GM18517 (cell line): ENCODE measurements around the gene NPHP4.
"Not testable (repeated sequence)": the region's sequence is repeated elsewhere in the genome, so short reads cannot be mapped to it uniquely, and the experiment has no call there.

ENCODE experiments used
- ATAC-seq: cut with Tn5 transposase; IDR thresholded peaks from one replicate; pipeline ENCODE4 v1.9.1; 2021; ENCODE audit warnings: mild to moderate bottlenecking, moderate library complexity; ENCODE audit not compliant: unreplicated experiment

NPHP4 gene

GRCh38 chr1:5936621-5937372 is 55.4 kb downstream of the NPHP4 start:
- ATAC-seq, result no peak

GRCh38 chr1:5936126-5936525 is 56.1 kb downstream of the NPHP4 start:
- ATAC-seq, result no peak

DNA sequence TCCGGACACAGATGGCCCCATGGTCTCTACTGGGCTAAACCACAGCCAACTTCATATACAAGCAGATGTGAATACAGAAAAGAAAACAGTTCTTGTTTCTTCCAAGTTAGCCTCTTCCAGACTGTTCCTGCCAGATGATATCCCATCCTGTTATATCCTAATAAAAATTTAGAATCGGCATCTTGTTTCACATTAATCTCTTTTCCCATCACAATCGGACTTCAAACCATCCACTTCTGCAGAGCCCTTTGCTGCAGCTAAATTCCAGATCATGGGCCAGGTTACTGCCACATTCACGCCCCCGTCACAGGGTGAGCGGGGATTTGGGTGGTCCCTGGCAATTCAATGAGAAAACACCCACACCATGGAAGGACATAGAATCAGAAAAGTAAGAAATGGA is 57.2 kb downstream of the NPHP4 start:
- no peak for ATAC-seq

DNA sequence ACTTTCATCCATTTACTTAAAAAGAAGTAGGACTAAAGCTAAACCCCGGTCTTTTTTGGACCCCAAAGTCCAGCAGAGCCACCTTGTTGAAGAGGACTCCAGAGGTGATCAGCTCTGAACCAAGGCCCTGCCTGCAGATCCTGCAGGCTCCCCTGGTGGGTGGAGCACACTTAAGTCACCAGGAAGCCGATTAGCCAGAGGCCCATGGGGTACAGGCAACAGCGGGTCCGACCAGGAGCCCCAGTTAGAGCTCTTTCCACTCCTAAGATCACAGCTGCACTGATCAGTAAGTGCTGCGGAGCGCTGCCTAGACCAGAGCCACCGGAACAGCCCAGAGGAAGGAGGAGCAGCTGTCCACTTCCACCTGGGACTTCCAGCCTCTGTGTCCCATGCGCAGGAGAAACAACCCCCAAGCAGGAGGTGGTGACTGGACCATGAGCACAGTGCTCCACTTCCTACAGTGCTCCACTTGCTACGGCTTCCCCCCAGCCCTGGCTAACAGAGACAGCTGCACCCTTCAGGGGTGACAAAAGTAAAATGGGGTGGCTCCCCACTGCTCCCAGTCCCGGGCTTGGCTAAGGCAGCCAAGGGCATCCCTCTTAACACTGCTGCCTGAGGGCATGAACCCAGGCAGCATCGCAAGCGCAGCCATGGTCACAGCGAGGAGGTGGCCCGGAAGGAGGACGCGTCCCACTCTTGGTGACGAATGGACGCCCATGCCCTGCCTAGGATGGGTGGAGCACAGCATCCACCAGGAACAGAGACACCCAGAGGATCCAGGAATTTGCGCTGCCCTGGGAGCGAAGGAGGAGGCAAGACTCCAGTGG is 58.0 kb downstream of the NPHP4 start:
- ATAC-seq, result no peak

DNA sequence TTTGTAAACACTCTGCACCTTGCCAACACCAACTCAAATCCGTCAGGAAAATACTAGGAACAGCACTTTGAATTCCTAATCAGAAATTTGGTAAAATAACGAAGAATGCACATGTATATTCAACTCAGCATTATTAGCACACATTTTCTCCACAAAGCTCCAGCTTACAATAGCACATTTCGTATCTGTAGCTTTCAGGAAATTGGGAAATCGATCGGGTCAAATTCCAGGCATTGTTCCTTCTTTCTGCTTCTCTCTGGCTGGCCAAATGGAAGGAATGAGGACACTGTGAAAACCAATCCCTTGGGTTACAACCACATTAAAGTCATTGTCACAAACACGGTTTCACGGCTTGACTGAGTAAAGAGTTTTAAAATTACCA is 58.6 kb downstream of the NPHP4 start:
- ATAC-seq, result no peak

DNA sequence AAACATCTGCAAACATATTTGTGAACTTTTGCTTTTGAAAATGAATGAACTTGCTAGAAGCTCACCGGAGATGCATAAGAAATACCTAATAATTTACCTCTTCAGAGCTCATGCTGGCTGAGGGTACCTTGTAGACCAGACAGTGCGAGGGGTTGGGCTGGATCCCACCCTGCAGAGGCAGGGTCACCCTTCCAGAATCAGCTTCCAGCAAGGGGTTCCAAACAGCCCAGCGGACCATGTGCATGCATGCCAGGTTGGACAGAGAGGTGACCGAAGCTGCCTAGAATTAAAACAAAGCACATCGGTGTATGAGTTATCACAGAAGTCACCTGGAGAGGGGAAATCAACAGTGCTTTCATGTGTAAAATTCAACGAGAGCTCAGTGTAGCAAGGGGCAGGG is 59.2 kb downstream of the NPHP4 start:
- no peak for ATAC-seq

GRCh38 chr1:5928714-5929400 is 63.4 kb downstream of the NPHP4 start:
- no peak for ATAC-seq

DNA sequence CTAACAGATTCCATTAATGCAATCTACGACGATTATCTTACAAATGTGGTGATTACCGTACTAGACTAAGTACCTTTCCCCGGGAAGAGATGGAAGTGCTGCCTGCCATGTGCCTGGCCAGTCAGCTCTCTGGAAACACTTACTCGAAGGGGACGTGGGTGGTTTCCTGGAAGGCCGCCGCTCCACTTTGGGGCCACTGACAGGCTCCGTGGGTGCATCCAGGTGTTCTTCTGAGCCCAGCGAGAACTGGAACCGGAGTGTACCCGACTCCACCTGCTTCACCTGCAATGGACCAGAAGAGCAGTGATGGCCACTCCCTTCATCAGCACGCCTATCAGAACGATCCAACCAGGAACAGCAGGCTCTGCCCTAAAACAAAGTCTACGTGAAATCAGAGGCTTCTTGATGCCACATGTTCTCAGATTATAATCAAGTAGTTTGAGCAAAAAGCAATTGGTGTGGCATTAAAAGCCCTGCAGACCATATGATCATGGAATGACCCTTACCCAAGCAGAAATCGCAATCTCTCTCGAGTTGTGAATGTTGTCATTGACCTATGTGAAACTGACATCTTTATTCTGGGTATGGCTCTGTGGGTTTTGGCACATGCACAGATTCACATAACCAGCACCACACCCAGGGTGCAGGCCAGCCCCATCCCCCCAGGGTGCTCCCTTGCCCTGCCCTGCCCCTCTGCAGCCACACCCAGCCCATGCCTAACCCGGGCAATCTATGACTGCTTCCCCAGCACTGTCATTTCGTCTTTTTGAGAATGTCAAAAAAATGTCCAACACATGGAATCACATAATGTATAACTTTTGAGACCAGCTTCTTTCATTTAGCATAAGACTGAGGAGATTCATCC is 64.5 kb downstream of the NPHP4 start:
- ATAC-seq, result no peak

- ATAC-seq, result no peak
Measured at GRCh38 chr1:5926686-5927435, 65.4 kb downstream of the NPHP4 start.

DNA sequence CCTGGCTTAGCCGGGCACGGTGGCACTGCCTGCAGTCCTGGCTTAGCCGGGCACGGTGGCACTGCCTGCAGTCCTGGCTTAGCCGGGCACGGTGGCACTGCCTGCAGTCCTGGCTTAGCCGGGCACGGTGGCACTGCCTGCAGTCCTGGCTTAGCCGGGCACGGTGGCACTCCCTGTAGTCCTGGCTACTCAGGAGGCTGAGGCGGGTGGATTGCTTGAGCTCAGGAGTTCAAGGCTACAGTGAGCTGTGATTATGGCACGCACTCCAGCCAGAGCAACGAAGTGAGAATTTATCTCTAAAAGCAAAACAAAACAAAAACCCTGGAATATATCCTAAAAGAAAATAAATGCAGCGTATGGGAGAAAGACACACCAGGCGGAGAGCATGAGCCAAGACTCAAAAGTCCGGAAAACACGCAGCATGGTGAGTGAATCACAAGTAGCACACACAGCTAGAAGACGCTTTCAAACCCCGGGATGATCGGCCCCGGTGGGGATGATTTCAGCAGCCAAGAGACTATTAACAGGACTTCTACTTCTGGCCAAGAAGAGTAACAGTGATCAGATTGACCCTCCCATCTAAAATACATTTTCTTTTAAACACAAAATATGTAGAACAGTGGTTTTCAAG is 69.4 kb downstream of the NPHP4 start:
- ATAC-seq, result not testable (repeated sequence)

GRCh38 chr1:5921671-5922070 is 70.6 kb downstream of the NPHP4 start:
- no peak for ATAC-seq

DNA sequence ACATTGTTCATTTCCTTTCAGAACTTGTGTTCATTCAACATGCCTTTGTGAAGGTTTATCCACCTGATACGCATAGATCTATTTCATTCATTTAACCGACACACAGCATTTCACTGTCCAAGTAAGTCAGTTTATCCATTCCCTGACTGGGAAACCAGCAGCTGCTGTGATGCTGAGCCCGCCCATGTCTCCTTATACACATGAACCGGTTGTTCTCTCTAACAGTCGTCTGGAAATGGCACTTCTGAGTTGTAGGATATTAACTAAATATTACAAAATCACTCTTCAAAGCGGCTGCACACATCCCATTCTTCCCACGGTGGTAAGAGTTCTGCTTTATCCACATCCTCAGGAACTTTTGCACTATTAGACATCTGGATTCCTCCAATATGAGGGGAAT is 71.1 kb downstream of the NPHP4 start:
- no peak for ATAC-seq

- ATAC-seq, result no peak
Measured at GRCh38 chr1:5920201-5920600, 72.0 kb downstream of the NPHP4 start.

GRCh38 chr1:5918275-5918649 is 74.0 kb downstream of the NPHP4 start:
- no peak for ATAC-seq

DNA sequence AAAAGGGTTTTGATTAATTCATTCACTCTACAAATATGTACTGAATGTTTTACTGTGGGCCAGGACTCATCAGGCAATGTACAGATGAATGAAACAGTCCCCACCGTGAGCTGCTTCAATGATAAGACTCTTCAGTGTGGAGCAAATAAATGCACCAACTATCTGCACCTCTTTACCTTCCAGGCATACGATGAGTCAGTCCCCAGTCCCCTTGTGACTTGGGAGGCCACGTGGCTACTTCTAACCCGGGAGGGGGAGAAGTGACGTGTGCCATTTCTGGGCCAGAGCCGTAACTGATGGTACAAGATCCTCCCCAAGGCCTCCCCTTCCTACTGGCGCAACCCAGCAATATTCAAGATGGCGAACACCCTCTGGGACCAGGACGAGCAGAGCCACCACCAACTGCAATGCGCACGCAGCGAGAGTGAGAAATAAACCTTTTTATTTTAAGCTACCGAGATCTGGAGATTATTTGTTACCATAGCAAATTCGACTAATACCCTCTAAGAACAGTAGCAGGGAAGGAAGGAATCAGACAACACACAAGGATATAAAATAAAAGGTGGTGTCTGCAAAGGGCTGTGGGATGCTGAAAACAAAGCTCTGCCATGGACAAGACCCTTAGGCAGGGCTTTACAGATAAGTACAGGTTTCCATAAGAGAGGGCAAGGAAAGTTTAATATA is 74.5 kb downstream of the NPHP4 start:
- ATAC-seq, result no peak

DNA sequence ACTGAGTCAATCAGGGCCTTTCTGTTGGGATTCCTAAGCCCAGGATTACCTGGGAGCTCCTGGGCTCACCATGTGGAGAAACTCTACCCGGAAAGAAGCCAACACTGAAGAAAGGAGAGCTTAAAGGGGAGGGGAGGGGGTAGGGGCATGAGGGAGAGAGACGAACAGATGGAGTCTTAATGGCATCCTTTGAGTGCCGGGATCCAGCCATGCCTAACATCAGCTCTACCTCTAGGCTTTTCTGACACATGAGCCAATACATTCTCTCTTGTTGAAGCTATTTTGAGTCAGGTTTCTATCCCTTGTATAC is 75.0 kb downstream of the NPHP4 start:
- no peak for ATAC-seq

DNA sequence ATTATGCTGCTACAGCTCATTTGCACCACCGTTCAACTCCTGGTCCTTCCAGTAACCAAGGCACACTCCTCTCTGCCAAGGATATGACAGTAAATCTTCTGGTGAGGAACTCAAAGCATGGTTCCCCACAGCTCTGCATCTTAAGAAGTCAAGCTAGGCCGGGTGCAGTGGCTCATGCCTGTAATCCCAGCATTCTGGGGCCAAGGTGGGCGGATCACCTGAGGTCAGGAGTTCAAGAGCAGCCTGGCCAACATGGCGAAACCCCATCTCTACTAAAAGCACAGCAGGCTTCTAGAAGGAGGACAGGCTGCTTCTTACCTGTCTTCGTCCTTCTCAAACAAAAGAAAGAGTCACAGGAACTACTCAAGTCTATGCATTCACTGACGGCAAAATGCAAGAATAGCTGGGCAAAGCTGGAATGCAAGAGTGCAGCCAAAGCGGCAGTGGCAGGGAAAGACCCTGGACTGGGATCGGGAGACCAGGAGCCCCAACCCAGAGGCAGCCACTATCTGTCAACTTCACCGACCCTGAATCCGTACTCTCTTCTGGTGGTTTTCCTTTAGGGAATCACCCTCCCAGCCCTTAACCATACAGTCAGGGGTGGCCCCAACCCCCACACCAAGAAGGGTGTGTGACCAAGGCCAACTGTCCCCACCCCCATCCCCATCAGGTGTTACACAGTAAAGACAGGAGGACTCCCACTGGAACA is 75.5 kb downstream of the NPHP4 start:
- no peak for ATAC-seq
